GM12878 (cell line): ENCODE results near the gene LRP8. TPM values are rescaled to one million over a fixed set of nuclear protein-coding genes. Genes with fewer than 3 reads are reported as not detected.

Experiments
- ATAC-seq: fragments of 200-7000 bp; cut with Tn5 transposase; 3 replicates; pipeline ENCODE4 v1.9.1; 2020; ENCODE audit warnings: mild to moderate bottlenecking, moderate library complexity
- BruUV-seq: library from RNA; stranded (reverse); fragments of 400-500 nt; replicated peaks from 2 replicates; lab custom pipeline; 2021; lab: Mats Ljungman, UMichigan
- CTCF ChIA-PET: fragments of 300-600 bp; sonication (Branson Sonifier 250); formaldehyde crosslinking; extraction: SDS; loops from one replicate; lab custom pipeline; 2021; ENCODE audit warnings: inconsistent platforms; lab: Yijun Ruan, JAX
- POLR2A ChIA-PET: fragments of 350-600 bp; formaldehyde crosslinking; extraction: SDS; loops from one replicate; lab custom pipeline; 2021; ENCODE audit warnings: inconsistent platforms; lab: Charles Lee
- RAD21 ChIA-PET: fragments of 300-600 bp; sonication (Branson Sonifier 250); formaldehyde crosslinking; loops from one replicate; lab custom pipeline; 2023; ENCODE audit warnings: antibody characterized with exemption; ENCODE audit not compliant: unreplicated experiment; lab: Charles Lee
- SMC1A ChIA-PET: fragments of 300-600 bp; sonication (Branson Sonifier 250); formaldehyde crosslinking; loops from one replicate; lab custom pipeline; 2023; ENCODE audit not compliant: unreplicated experiment, uncharacterized antibody; lab: Charles Lee
- DNase-seq: peaks from one replicate; pipeline ENCODE4 v3.0.0-alpha.2; 2011; ENCODE audit warnings: low read depth, low spot score
- FAIRE-seq: peaks from 3 replicates; lab custom pipeline; 2011; peaks lifted over from hg19 to GRCh38; lab: Jason Lieb, UNC
- H2AFZ ChIP-seq: 2 replicates; pipeline ENCODE4 v1.6.0; 2011; ENCODE audit warnings: low read depth, low read length, control low read depth; ENCODE audit not compliant: control insufficient read depth
- H3K27ac ChIP-seq: 2 replicates; pipeline ENCODE4 v1.5.1; 2011; ENCODE audit warnings: control low read depth; ENCODE audit not compliant: control insufficient read depth, insufficient read depth
- H3K27me3 ChIP-seq, 2 experiments: replicated peaks in 1 of 2; 2 replicates each; pipeline versions ENCODE4 v1.6.0 to v1.6.1; 2011; ENCODE audit warnings: low read length in 1 of 2; ENCODE audit not compliant: control insufficient read depth in 2 of 2, insufficient read depth in 2 of 2
- H3K36me3 ChIP-seq, 2 experiments: 2 replicates each; pipeline ENCODE4 v1.5.1; 2011; ENCODE audit warnings: low read length in 1 of 2; ENCODE audit not compliant: control insufficient read depth in 2 of 2, insufficient read depth in 2 of 2
- H3K4me1 ChIP-seq: 2 replicates; pipeline ENCODE4 v1.6.1; 2011; ENCODE audit warnings: mild to moderate bottlenecking, low read length, moderate library complexity, mixed read lengths; ENCODE audit not compliant: control insufficient read depth, insufficient read depth
- H3K4me2 ChIP-seq: 2 replicates; pipeline ENCODE4 v1.6.0; 2011; ENCODE audit warnings: control low read depth; ENCODE audit not compliant: control insufficient read depth, insufficient read depth
- H3K4me3 ChIP-seq: fragments of 200-600 bp; sonication (generic); 2 replicates; pipeline ENCODE4 v1.5.1; 2016
- H3K79me2 ChIP-seq: 2 replicates; pipeline ENCODE4 v1.6.0; 2011; ENCODE audit warnings: low read length; ENCODE audit not compliant: control insufficient read depth, insufficient read depth
- H3K9ac ChIP-seq: 2 replicates; pipeline ENCODE4 v1.8.0; 2011; ENCODE audit warnings: low read length, control low read depth, mixed read lengths; ENCODE audit not compliant: control insufficient read depth, insufficient read depth
- H3K9me3 ChIP-seq: replicated peaks from 3 replicates; pipeline ENCODE4 v1.5.1; 2011; ENCODE audit warnings: mild to moderate bottlenecking, low read length; ENCODE audit not compliant: control insufficient read depth, insufficient read depth
- H4K20me1 ChIP-seq: 2 replicates; pipeline ENCODE4 v1.6.0; 2011; ENCODE audit not compliant: control insufficient read depth, insufficient read depth
- BCL3 ChIP-seq: IDR thresholded peaks from 2 replicates; pipeline ENCODE4 v1.6.1; 2011; ENCODE audit warnings: borderline replicate concordance, low read depth, mild to moderate bottlenecking, moderate library complexity, low read length; ENCODE audit not compliant: insufficient read depth, poor library complexity, severe bottlenecking
- WGBS: methylation state at CpG from one replicate; pipeline ENCODE4 v1.1.6; 2016; ENCODE audit warnings: low lambda C conversion rate; ENCODE audit not compliant: insufficient replicate concordance, insufficient coverage; ENCODE audit errors: missing lambda C conversion rate; 5-methylcytosine and 5-hydroxymethylcytosine counted together
- in situ Hi-C: fragments of 300-500 bp; cut with MboI; formaldehyde crosslinking; loops from 9 replicates; pipeline ENCODE4 v1.14.3; 2018; ENCODE audit warnings: mixed read lengths
- intact Hi-C: fragments of 100-400 bp; cut with micrococcal nuclease; formaldehyde crosslinking; loops from one replicate; pipeline ENCODE4 v1.14.2; 2022; ENCODE audit not compliant: unreplicated experiment
- polyA plus RNA-seq, 11 experiments: library from polyadenylated mRNA; depleted of rRNA in 4 of 11; unstranded in 6 of 11; stranded (reverse) in 5 of 11; fragments of >200 nt; fragmentation: Nextera tagmentation in 4 of 11; fragmentation: Illumina TruSeq in 1 of 11; extraction: Ambion mirVana in 4 of 11; extraction: Trizol in 1 of 11; gene quantifications; 1 replicate in 1 of 11; 2 replicates in 10 of 11; pipeline versions ENCODE4 v1.2.1 to v1.2.3, GENCODE V29; 2011 to 2016; ENCODE audit warnings: inconsistent platforms in 2 of 11, missing spikeins in 2 of 11, low read depth in 1 of 11
- total RNA-seq, 4 experiments: library from RNA; depleted of rRNA in 3 of 4; stranded (reverse); fragments of >200 nt in 3 of 4; fragmentation: Illumina TruSeq in 1 of 4; extraction: Trizol in 1 of 4; gene quantifications; 2 replicates each; pipeline versions ENCODE4 v1.2.1 to v1.2.3, GENCODE V29; 2013 to 2021
- TF ChIP-seq, protein P1 (sequence below): IDR thresholded peaks from 2 replicates; pipeline ENCODE4 v1.6.1; 2011; ENCODE audit warnings: low read depth, mild to moderate bottlenecking, low read length, moderate library complexity, borderline replicate concordance; ENCODE audit errors: extremely low read depth

The LRP8 gene
- total and polyA plus RNA-seq, 10 of the 15 experiments (the other 5 are each of a cell fraction or from before 2014, with no cell fraction given), result 2.8 to 40.5 (median 22.3) TPM

GRCh38 chr1:53276902-53277281 is 51.0 kb downstream of the LRP8 start:
- FAIRE-seq, result no peak
- ChIA-PET CTCF (interaction anchor here (0.9 to 5.8 kb wide), 5 partner anchors 17 to 128 kb away, joined by 3 to 185 read pairs (median 11); no protein-coding TSS in a partner anchor), SMC1A (interaction anchor here (2.0 to 5.9 kb wide), 3 partner anchors 19 to 117 kb away, joined by 9 to 107 read pairs (median 11); no protein-coding TSS in a partner anchor), POLR2A (no interaction called here), RAD21 (interaction anchor here (1.2 to 4.6 kb wide), 4 partner anchors 13 to 167 kb away, joined by 3 to 105 read pairs (median 6); no protein-coding TSS in a partner anchor)
- H4K20me1 ChIP-seq, result no peaks in the 10 kb centered on the region
- 98% methylated on average over 29 of the region's 46 CpGs for WGBS
- H3K9ac ChIP-seq, result no peak overlapping the region
- intact Hi-C loops, result no loop called here
- H3K27ac ChIP-seq, result no peak overlapping the region
- H3K9me3 ChIP-seq, result no peaks in the 10 kb centered on the region
- H2AFZ ChIP-seq, result no peak overlapping the region
- no peaks in the 10 kb centered on the region for H3K27me3 ChIP-seq
- no peak overlapping the region for H3K4me3 ChIP-seq
- no peak overlapping the region for H3K4me2 ChIP-seq
- H3K4me1 ChIP-seq, result no peaks in the 10 kb centered on the region
- in situ Hi-C loops, result loop anchor here (5.0 kb wide), 1 partner anchor 115 kb away; no protein-coding TSS in a partner anchor
- H3K79me2 ChIP-seq, result no peaks in the 10 kb centered on the region
- peaks cover 12 to 27% of the 10 kb centered on the region in 2 experiments; a peak in 3 of 4 replicates for H3K36me3 ChIP-seq
- DNase-seq, result no peak
- TF ChIP-seq, protein P1, sequence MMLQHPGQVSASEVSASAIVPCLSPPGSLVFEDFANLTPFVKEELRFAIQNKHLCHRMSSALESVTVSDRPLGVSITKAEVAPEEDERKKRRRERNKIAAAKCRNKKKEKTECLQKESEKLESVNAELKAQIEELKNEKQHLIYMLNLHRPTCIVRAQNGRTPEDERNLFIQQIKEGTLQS, result no peak
- peak; percentile 37 for TF ChIP-seq BCL3
- ATAC-seq, result no peak
- no TSS peak for BruUV-seq
